WTC11 (cell line): ENCODE measurements around the gene YBEY. TPM values are rescaled to one million over a fixed set of nuclear protein-coding genes. Genes with fewer than 3 reads are reported as not detected.

Source experiments
- ATAC-seq: fragments of 200-7000 bp; cut with Tn5 transposase; 2 replicates; pipeline ENCODE4 v1.10.0; 2021; ENCODE audit warnings: mild to moderate bottlenecking, moderate library complexity
- CTCF ChIA-PET: fragments of 300-600 bp; sonication (Branson Sonifier 250); formaldehyde crosslinking; loops from one replicate; lab custom pipeline; 2021; ENCODE audit warnings: antibody characterized with exemption; lab: Charles Lee
- POLR2A ChIA-PET: fragments of 350-600 bp; sonication (Branson Sonifier 250); formaldehyde crosslinking; loops from one replicate; lab custom pipeline; 2021; ENCODE audit warnings: antibody characterized with exemption; lab: Charles Lee
- DNase-seq: peaks from one replicate; pipeline ENCODE4 v3.0.0; 2021; ENCODE audit warnings: low spot score
- H3K27ac Mint-ChIP-seq: 2 replicates; pipeline ENCODE4 v1.8.0; 2021; ENCODE audit warnings: mixed read lengths
- H3K27me3 Mint-ChIP-seq: 2 replicates; pipeline ENCODE4 v1.8.0; 2021; ENCODE audit warnings: low read depth, mild to moderate bottlenecking, moderate library complexity, mixed read lengths
- H3K36me3 Mint-ChIP-seq: 2 replicates; pipeline ENCODE4 v1.8.0; 2021; ENCODE audit warnings: mixed read lengths
- H3K4me1 Mint-ChIP-seq: 2 replicates; pipeline ENCODE4 v1.8.0; 2022; ENCODE audit warnings: mixed read lengths
- H3K4me3 Mint-ChIP-seq: 2 replicates; pipeline ENCODE4 v1.8.0; 2021; ENCODE audit warnings: mild to moderate bottlenecking, moderate library complexity, mixed read lengths
- H3K9me3 Mint-ChIP-seq: 2 replicates; pipeline ENCODE4 v1.8.0; 2021; ENCODE audit warnings: mixed read lengths
- ATF1 ChIP-seq: sonication (generic); formaldehyde crosslinking; IDR thresholded peaks from 2 replicates; pipeline ENCODE4 v1.8.1; 2023; ENCODE audit warnings: mild to moderate bottlenecking, moderate library complexity, missing genetic modification reagents
- CDX4 ChIP-seq: fragments of 250-450 bp; sonication (Bioruptor Pico); IDR thresholded peaks from 2 replicates; pipeline ENCODE4 v1.9.0; 2021; ENCODE audit warnings: moderate library complexity, mild to moderate bottlenecking, inconsistent platforms, borderline replicate concordance
- CTCF ChIP-seq: fragments of 200-600 bp; IDR thresholded peaks from 2 replicates; pipeline ENCODE4 v1.8.0; 2022; ENCODE audit warnings: antibody characterized with exemption
- ETV6 ChIP-seq: sonication (generic); formaldehyde crosslinking; IDR thresholded peaks from 2 replicates; pipeline ENCODE4 v1.8.1; 2022; ENCODE audit warnings: mild to moderate bottlenecking, missing genetic modification reagents
- FOXK1 ChIP-seq: sonication (generic); formaldehyde crosslinking; IDR thresholded peaks from 2 replicates; pipeline ENCODE4 v1.8.0; 2022; ENCODE audit warnings: mild to moderate bottlenecking, moderate library complexity, missing genetic modification reagents
- FOXP1 ChIP-seq: sonication (generic); formaldehyde crosslinking; IDR thresholded peaks from 2 replicates; pipeline ENCODE4 v1.8.0; 2022; ENCODE audit warnings: missing genetic modification reagents, mild to moderate bottlenecking, moderate library complexity, borderline replicate concordance
- HMGXB4 ChIP-seq: sonication (generic); formaldehyde crosslinking; IDR thresholded peaks from 2 replicates; pipeline ENCODE4 v1.8.1; 2023; ENCODE audit warnings: mild to moderate bottlenecking, moderate library complexity, missing genetic modification reagents
- JAZF1 ChIP-seq: fragments of 250-450 bp; sonication (Bioruptor Pico); IDR thresholded peaks from 2 replicates; pipeline ENCODE4 v1.9.0; 2021; ENCODE audit warnings: moderate library complexity, mild to moderate bottlenecking, inconsistent platforms
- JUN ChIP-seq: sonication (generic); formaldehyde crosslinking; IDR thresholded peaks from 2 replicates; pipeline ENCODE4 v1.8.0; 2023; ENCODE audit warnings: mild to moderate bottlenecking, missing genetic modification reagents
- MLX ChIP-seq: sonication (generic); formaldehyde crosslinking; IDR thresholded peaks from 2 replicates; pipeline ENCODE4 v1.8.1; 2023; ENCODE audit warnings: mild to moderate bottlenecking, missing genetic modification reagents, moderate library complexity
- MXD4 ChIP-seq: fragments of 250-450 bp; sonication (Bioruptor Pico); IDR thresholded peaks from 2 replicates; pipeline ENCODE4 v1.8.0; 2021; ENCODE audit warnings: mild to moderate bottlenecking, moderate library complexity, borderline replicate concordance
- NFATC4 ChIP-seq: fragments of 250-450 bp; sonication (Bioruptor Pico); IDR thresholded peaks from 2 replicates; pipeline ENCODE4 v1.9.0; 2021; ENCODE audit warnings: mild to moderate bottlenecking
- SMAD4 ChIP-seq: sonication (generic); formaldehyde crosslinking; IDR thresholded peaks from 2 replicates; pipeline ENCODE4 v1.8.0; 2022; ENCODE audit warnings: mild to moderate bottlenecking, missing genetic modification reagents
- TP53 ChIP-seq: sonication (generic); formaldehyde crosslinking; IDR thresholded peaks from 2 replicates; pipeline ENCODE4 v1.8.1; 2023; ENCODE audit warnings: mild to moderate bottlenecking, missing genetic modification reagents
- USF2 ChIP-seq: sonication (generic); formaldehyde crosslinking; IDR thresholded peaks from 2 replicates; pipeline ENCODE4 v1.8.1; 2023; ENCODE audit warnings: mild to moderate bottlenecking, missing genetic modification reagents, moderate library complexity
- ZNF416 ChIP-seq: fragments of 250-450 bp; sonication (Bioruptor Pico); IDR thresholded peaks from 2 replicates; pipeline ENCODE4 v1.9.0; 2021; ENCODE audit warnings: mild to moderate bottlenecking, inconsistent platforms
- total RNA-seq: library from RNA; stranded (reverse); gene quantifications from 3 replicates; pipeline ENCODE4 v1.2.3, GENCODE V29; 2021
- TF ChIP-seq, protein P1 (sequence below): sonication (generic); formaldehyde crosslinking; IDR thresholded peaks from 2 replicates; pipeline ENCODE4 v1.8.0; 2022; ENCODE audit warnings: mild to moderate bottlenecking, missing genetic modification reagents
- TF ChIP-seq, protein P2 (sequence below): sonication (generic); formaldehyde crosslinking; IDR thresholded peaks from 2 replicates; pipeline ENCODE4 v1.8.0; 2022; ENCODE audit warnings: mild to moderate bottlenecking, missing genetic modification reagents
- TF ChIP-seq, protein P3 (sequence below): sonication (generic); formaldehyde crosslinking; conservative IDR thresholded peaks from 2 replicates; pipeline ENCODE4 v1.8.1; 2023; ENCODE audit warnings: mild to moderate bottlenecking, low read depth, missing genetic modification reagents, moderate library complexity
- TF ChIP-seq, protein P4 (sequence below): fragments of 250-450 bp; sonication (Bioruptor Pico); IDR thresholded peaks from 2 replicates; pipeline ENCODE4 v1.9.0; 2021; ENCODE audit warnings: mild to moderate bottlenecking

YBEY gene
- total RNA-seq, 1 experiment from 2014 or later, result 27.4 TPM

DNA sequence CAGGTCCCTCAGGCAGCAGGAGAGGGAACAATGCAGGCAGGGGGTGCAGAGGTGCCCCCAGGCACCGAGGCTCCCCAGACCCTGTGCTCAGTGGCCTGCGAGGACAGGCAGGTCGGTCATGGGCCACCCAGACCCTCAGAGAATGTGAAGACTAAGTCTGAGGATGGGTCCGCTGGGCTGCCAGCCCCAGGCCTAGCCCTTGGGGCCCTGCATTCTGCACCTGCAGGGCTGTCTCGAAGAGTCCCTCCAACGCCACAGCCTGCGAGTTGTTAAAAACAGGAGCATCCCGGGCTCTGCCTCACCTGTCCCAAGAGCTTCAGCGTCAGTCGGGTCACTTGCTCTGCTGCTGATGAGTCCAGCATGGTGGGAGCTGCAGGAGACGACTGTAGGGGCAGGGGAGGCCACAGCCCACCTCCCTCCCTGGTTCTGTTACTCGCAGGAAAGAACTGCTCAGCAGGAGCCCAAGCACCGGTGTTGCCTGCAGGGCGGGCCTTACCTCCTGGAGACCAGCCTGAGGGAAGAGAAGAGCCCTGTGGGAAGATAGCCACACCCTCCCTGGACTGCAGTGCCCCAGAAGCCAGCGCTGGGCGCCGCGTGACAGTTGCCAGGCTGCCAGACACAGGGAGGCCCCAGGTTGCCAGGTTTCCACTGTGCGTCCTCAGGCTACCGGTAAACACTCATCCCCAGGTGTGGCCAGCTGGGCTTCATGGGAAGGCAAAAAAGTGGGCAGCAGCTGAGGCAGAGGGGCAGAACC is 31.7 kb downstream of the YBEY start:
- H3K4me1 Mint-ChIP-seq, result peaks cover 34% of the 10 kb centered on the region
- peaks cover under 1% of the 10 kb centered on the region; the same call in 1 of the 2 replicates for H3K9me3 Mint-ChIP-seq
- no peak overlapping the region for H3K4me3 Mint-ChIP-seq
- CTCF ChIA-PET, result no interaction called here
- no peak overlapping the region for H3K27ac Mint-ChIP-seq
- no peaks in the 10 kb centered on the region for H3K27me3 Mint-ChIP-seq
- ATAC-seq (peak; percentile 60), DNase-seq (no peak)
- POLR2A ChIA-PET, result interaction anchor here (0.6 to 1.2 kb wide), 2 partner anchors 21 to 762 kb away, joined by 3 read pairs; no protein-coding TSS in a partner anchor
- H3K36me3 Mint-ChIP-seq, result peaks cover 16% of the 10 kb centered on the region
- TF ChIP-seq FOXP1, result no peak
- TF ChIP-seq JAZF1 (CRISPR knock-in tag), result no peak
- TF ChIP-seq CTCF, result no peak
- TF ChIP-seq HMGXB4 (CRISPR knock-in tag), result no peak
- TF ChIP-seq FOXK1 (CRISPR knock-in tag), result no peak
- TF ChIP-seq NFATC4 (CRISPR knock-in tag), result no peak
- TF ChIP-seq JUN (CRISPR knock-in tag), result no peak
- peak; percentile 35; the same call in 1 of the 2 replicates for TF ChIP-seq USF2
- TF ChIP-seq ETV6, result 0 out of 2 replicates have a peak, but pooled peaks have one; percentile 42
- no peak for TF ChIP-seq SMAD4 (CRISPR knock-in tag)
- TF ChIP-seq, protein P1, sequence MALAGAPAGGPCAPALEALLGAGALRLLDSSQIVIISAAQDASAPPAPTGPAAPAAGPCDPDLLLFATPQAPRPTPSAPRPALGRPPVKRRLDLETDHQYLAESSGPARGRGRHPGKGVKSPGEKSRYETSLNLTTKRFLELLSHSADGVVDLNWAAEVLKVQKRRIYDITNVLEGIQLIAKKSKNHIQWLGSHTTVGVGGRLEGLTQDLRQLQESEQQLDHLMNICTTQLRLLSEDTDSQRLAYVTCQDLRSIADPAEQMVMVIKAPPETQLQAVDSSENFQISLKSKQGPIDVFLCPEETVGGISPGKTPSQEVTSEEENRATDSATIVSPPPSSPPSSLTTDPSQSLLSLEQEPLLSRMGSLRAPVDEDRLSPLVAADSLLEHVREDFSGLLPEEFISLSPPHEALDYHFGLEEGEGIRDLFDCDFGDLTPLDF (CRISPR knock-in tag), result no peak
- no peak for TF ChIP-seq ZNF416
- TF ChIP-seq, protein P2, sequence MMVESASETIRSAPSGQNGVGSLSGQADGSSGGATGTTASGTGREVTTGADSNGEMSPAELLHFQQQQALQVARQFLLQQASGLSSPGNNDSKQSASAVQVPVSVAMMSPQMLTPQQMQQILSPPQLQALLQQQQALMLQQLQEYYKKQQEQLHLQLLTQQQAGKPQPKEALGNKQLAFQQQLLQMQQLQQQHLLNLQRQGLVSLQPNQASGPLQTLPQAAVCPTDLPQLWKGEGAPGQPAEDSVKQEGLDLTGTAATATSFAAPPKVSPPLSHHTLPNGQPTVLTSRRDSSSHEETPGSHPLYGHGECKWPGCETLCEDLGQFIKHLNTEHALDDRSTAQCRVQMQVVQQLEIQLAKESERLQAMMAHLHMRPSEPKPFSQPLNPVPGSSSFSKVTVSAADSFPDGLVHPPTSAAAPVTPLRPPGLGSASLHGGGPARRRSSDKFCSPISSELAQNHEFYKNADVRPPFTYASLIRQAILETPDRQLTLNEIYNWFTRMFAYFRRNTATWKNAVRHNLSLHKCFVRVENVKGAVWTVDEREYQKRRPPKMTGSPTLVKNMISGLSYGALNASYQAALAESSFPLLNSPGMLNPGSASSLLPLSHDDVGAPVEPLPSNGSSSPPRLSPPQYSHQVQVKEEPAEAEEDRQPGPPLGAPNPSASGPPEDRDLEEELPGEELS (CRISPR knock-in tag), result 0 out of 2 replicates have a peak, but pooled peaks have one; percentile 26
- TF ChIP-seq MLX (CRISPR knock-in tag), result no peak
- TF ChIP-seq, protein P3, sequence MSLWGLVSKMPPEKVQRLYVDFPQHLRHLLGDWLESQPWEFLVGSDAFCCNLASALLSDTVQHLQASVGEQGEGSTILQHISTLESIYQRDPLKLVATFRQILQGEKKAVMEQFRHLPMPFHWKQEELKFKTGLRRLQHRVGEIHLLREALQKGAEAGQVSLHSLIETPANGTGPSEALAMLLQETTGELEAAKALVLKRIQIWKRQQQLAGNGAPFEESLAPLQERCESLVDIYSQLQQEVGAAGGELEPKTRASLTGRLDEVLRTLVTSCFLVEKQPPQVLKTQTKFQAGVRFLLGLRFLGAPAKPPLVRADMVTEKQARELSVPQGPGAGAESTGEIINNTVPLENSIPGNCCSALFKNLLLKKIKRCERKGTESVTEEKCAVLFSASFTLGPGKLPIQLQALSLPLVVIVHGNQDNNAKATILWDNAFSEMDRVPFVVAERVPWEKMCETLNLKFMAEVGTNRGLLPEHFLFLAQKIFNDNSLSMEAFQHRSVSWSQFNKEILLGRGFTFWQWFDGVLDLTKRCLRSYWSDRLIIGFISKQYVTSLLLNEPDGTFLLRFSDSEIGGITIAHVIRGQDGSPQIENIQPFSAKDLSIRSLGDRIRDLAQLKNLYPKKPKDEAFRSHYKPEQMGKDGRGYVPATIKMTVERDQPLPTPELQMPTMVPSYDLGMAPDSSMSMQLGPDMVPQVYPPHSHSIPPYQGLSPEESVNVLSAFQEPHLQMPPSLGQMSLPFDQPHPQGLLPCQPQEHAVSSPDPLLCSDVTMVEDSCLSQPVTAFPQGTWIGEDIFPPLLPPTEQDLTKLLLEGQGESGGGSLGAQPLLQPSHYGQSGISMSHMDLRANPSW (CRISPR knock-in tag), result no peak
- TF ChIP-seq TP53, result peak; percentile 33; the same call in 1 of the 2 replicates
- TF ChIP-seq MXD4 (CRISPR knock-in tag), result no peak
- TF ChIP-seq, protein P4, sequence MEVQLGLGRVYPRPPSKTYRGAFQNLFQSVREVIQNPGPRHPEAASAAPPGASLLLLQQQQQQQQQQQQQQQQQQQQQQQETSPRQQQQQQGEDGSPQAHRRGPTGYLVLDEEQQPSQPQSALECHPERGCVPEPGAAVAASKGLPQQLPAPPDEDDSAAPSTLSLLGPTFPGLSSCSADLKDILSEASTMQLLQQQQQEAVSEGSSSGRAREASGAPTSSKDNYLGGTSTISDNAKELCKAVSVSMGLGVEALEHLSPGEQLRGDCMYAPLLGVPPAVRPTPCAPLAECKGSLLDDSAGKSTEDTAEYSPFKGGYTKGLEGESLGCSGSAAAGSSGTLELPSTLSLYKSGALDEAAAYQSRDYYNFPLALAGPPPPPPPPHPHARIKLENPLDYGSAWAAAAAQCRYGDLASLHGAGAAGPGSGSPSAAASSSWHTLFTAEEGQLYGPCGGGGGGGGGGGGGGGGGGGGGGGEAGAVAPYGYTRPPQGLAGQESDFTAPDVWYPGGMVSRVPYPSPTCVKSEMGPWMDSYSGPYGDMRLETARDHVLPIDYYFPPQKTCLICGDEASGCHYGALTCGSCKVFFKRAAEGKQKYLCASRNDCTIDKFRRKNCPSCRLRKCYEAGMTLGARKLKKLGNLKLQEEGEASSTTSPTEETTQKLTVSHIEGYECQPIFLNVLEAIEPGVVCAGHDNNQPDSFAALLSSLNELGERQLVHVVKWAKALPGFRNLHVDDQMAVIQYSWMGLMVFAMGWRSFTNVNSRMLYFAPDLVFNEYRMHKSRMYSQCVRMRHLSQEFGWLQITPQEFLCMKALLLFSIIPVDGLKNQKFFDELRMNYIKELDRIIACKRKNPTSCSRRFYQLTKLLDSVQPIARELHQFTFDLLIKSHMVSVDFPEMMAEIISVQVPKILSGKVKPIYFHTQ (CRISPR knock-in tag), result no peak
- no peak for TF ChIP-seq CDX4 (CRISPR knock-in tag)
- TF ChIP-seq ATF1 (CRISPR knock-in tag), result no peak
